Measurements from ENCODE around the gene HECTD1.
"Not testable (repeated sequence)": the region's sequence is repeated elsewhere in the genome, so short reads cannot be mapped to it uniquely, and the experiment has no call there.

Gene HECTD1

GRCh38 chr14:31207755-31208545 is at the start of gene HECTD1:
Gene HECTD1, minus strand, starts transcription at chr14:31207793. Its CDS starts 1,857 bp downstream, at chr14:31205936.
- DNase-seq (ENCODE audit: low read depth), result peak; percentile 75

- no peak for DNase-seq (ENCODE audit: low read depth)
Observed at GRCh38 chr14:31257244-31257553, 49.6 kb upstream of the HECTD1 start.

- DNase-seq (ENCODE audit: low read depth), result no peak
Observed at GRCh38 chr14:31256534-31257243, 49.1 kb upstream of the HECTD1 start.

- not testable (repeated sequence) for DNase-seq (ENCODE audit: low read depth)
Observed at GRCh38 chr14:31255918-31256317, 48.3 kb upstream of the HECTD1 start.

GRCh38 chr14:31255286-31255685 is 47.7 kb upstream of the HECTD1 start:
- no peak for DNase-seq (ENCODE audit: low read depth)

- DNase-seq (ENCODE audit: low read depth), result no peak
Observed at GRCh38 chr14:31253746-31254471, 46.3 kb upstream of the HECTD1 start.

GRCh38 chr14:31252865-31253264 is 45.3 kb upstream of the HECTD1 start:
- no peak for DNase-seq (ENCODE audit: low read depth)

- no peak for DNase-seq (ENCODE audit: low read depth)
Observed at GRCh38 chr14:31251028-31251958, 43.7 kb upstream of the HECTD1 start.

GRCh38 chr14:31244626-31245025 is 37.0 kb upstream of the HECTD1 start:
- DNase-seq (ENCODE audit: low read depth), result no peak

GRCh38 chr14:31243860-31244259 is 36.3 kb upstream of the HECTD1 start:
- no peak for DNase-seq (ENCODE audit: low read depth)

- DNase-seq (ENCODE audit: low read depth), result not testable (repeated sequence)
Observed at GRCh38 chr14:31242161-31242940, 34.8 kb upstream of the HECTD1 start.

- DNase-seq (ENCODE audit: low read depth), result no peak
Observed at GRCh38 chr14:31241450-31242114, 34.0 kb upstream of the HECTD1 start.

GRCh38 chr14:31239741-31240140 is 32.1 kb upstream of the HECTD1 start:
- DNase-seq (ENCODE audit: low read depth), result no peak

GRCh38 chr14:31235462-31235861 is 27.9 kb upstream of the HECTD1 start:
- DNase-seq (ENCODE audit: low read depth), result no peak

GRCh38 chr14:31232081-31232480 is 24.5 kb upstream of the HECTD1 start:
- DNase-seq (ENCODE audit: low read depth), result no peak

GRCh38 chr14:31231272-31231671 is 23.7 kb upstream of the HECTD1 start:
- not testable (repeated sequence) for DNase-seq (ENCODE audit: low read depth)

- no peak for DNase-seq (ENCODE audit: low read depth)
Observed at GRCh38 chr14:31230573-31230958, 23.0 kb upstream of the HECTD1 start.

- DNase-seq (ENCODE audit: low read depth), result no peak
Observed at GRCh38 chr14:31229638-31230572, 22.3 kb upstream of the HECTD1 start.

- no peak for DNase-seq (ENCODE audit: low read depth)
Observed at GRCh38 chr14:31229009-31229408, 21.4 kb upstream of the HECTD1 start.
